ENCODE results near the gene SNX1.
A peak's percentile ranks its signal among the peaks of the same experiment; 100 is the strongest.

Gene SNX1

GRCh38 chr15:64161688-64162477 lies 66.1 kb downstream of the SNX1 start:
- TF ChIP-seq CTCF (conservative IDR thresholded peaks at IDR 0.05): no peak
- peak overlapping the region; percentile 92 for H3K27ac ChIP-seq

GRCh38 chr15:64162478-64162868 lies 66.7 kb downstream of the SNX1 start:
- no peak for TF ChIP-seq CTCF (conservative IDR thresholded peaks at IDR 0.05)
- peak overlapping the region; percentile 92 for H3K27ac ChIP-seq

- peak; percentile 72 for TF ChIP-seq CTCF (conservative IDR thresholded peaks at IDR 0.05)
- peak within 1 kb of the TSS; percentile 92 for H3K27ac ChIP-seq
Measured at GRCh38 chr15:64162869-64163658, 67.3 kb downstream of the SNX1 start, which contains the start of gene PPIB. TSS of gene PPIB (minus strand) at chr15:64163022. CDS start at chr15:64162986, 36 bp downstream.

GRCh38 chr15:64163659-64164362 lies 68.0 kb downstream of the SNX1 start:
- TF ChIP-seq CTCF (conservative IDR thresholded peaks at IDR 0.05): no peak
- peak overlapping the region; percentile 92 for H3K27ac ChIP-seq

GRCh38 chr15:64164436-64164835 lies 68.7 kb downstream of the SNX1 start:
- peak overlapping the region; percentile 92 for H3K27ac ChIP-seq
- TF ChIP-seq CTCF (conservative IDR thresholded peaks at IDR 0.05): no peak

- no peak overlapping the region for H3K27ac ChIP-seq
- no peak for TF ChIP-seq CTCF (conservative IDR thresholded peaks at IDR 0.05)
Measured at GRCh38 chr15:64166102-64166890, 70.5 kb downstream of the SNX1 start.
